HG02938 (cell line): ENCODE data around the gene SLC50A1.

Source experiments
- ATAC-seq: cut with Tn5 transposase; IDR thresholded peaks from one replicate; pipeline ENCODE4 v1.9.1; 2021; ENCODE audit warnings: mild to moderate bottlenecking, moderate library complexity; ENCODE audit not compliant: unreplicated experiment

The SLC50A1 gene

GRCh38 chr1:155169541-155169940, 33.9 kb downstream of the SLC50A1 start:
- ATAC-seq, result no peak

- no peak for ATAC-seq
Measured at GRCh38 chr1:155170101-155170785, 34.6 kb downstream of the SLC50A1 start.

GRCh38 chr1:155170806-155171205, 35.2 kb downstream of the SLC50A1 start:
- ATAC-seq, result no peak

- no peak for ATAC-seq
Measured at GRCh38 chr1:155171836-155172731, 36.4 kb downstream of the SLC50A1 start.

- ATAC-seq, result peak; percentile 70
Measured at GRCh38 chr1:155172732-155173477, 37.3 kb downstream of the SLC50A1 start, which contains the start of gene KRTCAP2. Gene KRTCAP2 (minus strand): TSS chr1:155173304. CDS start chr1:155173224, 80 bp downstream.

GRCh38 chr1:155173478-155174323, 38.0 kb downstream of the SLC50A1 start, which contains the start of gene TRIM46:
Gene TRIM46 (plus strand): TSS chr1:155173849. CDS start chr1:155173967, 118 bp downstream.
- ATAC-seq, result no peak

GRCh38 chr1:155174324-155175280, 39.0 kb downstream of the SLC50A1 start:
- no peak for ATAC-seq

GRCh38 chr1:155175281-155175926, 39.8 kb downstream of the SLC50A1 start:
- ATAC-seq, result no peak

- ATAC-seq, result no peak
Measured at GRCh38 chr1:155175927-155176371, 40.3 kb downstream of the SLC50A1 start.

- no peak for ATAC-seq
Measured at GRCh38 chr1:155176544-155177071, 41.0 kb downstream of the SLC50A1 start.

GRCh38 chr1:155177192-155177917, 41.7 kb downstream of the SLC50A1 start:
- ATAC-seq, result no peak

GRCh38 chr1:155177918-155178281, 42.2 kb downstream of the SLC50A1 start:
- ATAC-seq, result no peak

GRCh38 chr1:155178441-155179111, 42.9 kb downstream of the SLC50A1 start:
- no peak for ATAC-seq

GRCh38 chr1:155179112-155180031, 43.7 kb downstream of the SLC50A1 start:
- ATAC-seq, result no peak

- no peak for ATAC-seq
Measured at GRCh38 chr1:155181371-155182051, 45.9 kb downstream of the SLC50A1 start.
